CD4-positive, CD25-positive, alpha-beta regulatory T cell (primary cell): ENCODE measurements around the gene PALLD. TPM values are rescaled to one million over a fixed set of nuclear protein-coding genes. Genes with fewer than 3 reads are reported as not detected.

ENCODE experiments used
- ATAC-seq, 2 donors: fragments of 150-1000 bp; cut with Tn5 transposase; one replicate each; pipeline ENCODE4 v1.10.0; 2021; ENCODE audit warnings: low read depth in 2 of 2, moderate number of reproducible peaks in 2 of 2, moderate library complexity in 1 of 2
- DNase-seq, 3 donors: peaks; one replicate each; pipeline versions ENCODE4 v3.0.0 to v3.0.0-alpha.2; 2012 to 2022; ENCODE audit warnings: mixed read lengths in 1 of 3
- H3K27ac ChIP-seq: one replicate; pipeline ENCODE4 v1.7.0; 2013; ENCODE audit warnings: mild to moderate bottlenecking, low read length; ENCODE audit not compliant: insufficient read depth, poor library complexity, severe bottlenecking
- H3K27me3 ChIP-seq: one replicate; pipeline ENCODE4 v1.7.0; 2013; ENCODE audit warnings: low read length; ENCODE audit not compliant: control insufficient read depth, insufficient read depth
- H3K36me3 ChIP-seq: one replicate; pipeline ENCODE4 v1.7.0; 2013; ENCODE audit warnings: mild to moderate bottlenecking, low read length, moderate library complexity; ENCODE audit not compliant: control insufficient read depth, insufficient read depth
- H3K4me1 ChIP-seq: 2 replicates; pipeline ENCODE4 v1.7.0; 2013; ENCODE audit warnings: mild to moderate bottlenecking, low read length; ENCODE audit not compliant: insufficient read depth, control insufficient read depth, poor library complexity, severe bottlenecking
- H3K4me3 ChIP-seq: one replicate; pipeline ENCODE4 v1.7.0; 2013; ENCODE audit warnings: low read depth, mild to moderate bottlenecking, low read length, moderate library complexity
- H3K9me3 ChIP-seq, 2 experiments: 1 replicate in 1 of 2; 2 replicates in 1 of 2; pipeline ENCODE4 v1.7.0; 2013; ENCODE audit warnings: low read length in 2 of 2, mild to moderate bottlenecking in 1 of 2, moderate library complexity in 1 of 2; ENCODE audit not compliant: control insufficient read depth in 2 of 2
- H3K27ac Mint-ChIP-seq, 3 donors: one replicate each; pipeline ENCODE4 v1.8.0; 2020 to 2022; ENCODE audit warnings: mild to moderate bottlenecking in 3 of 3, mixed read lengths in 3 of 3, moderate library complexity in 2 of 3
- H3K27me3 Mint-ChIP-seq: one replicate; pipeline ENCODE4 v1.8.0; 2022; ENCODE audit warnings: mild to moderate bottlenecking, mixed read lengths
- H3K36me3 Mint-ChIP-seq: one replicate; pipeline ENCODE4 v1.8.0; 2020; ENCODE audit warnings: mixed read lengths
- H3K4me1 Mint-ChIP-seq, 4 donors: one replicate each; pipeline ENCODE4 v1.8.0; 2020 to 2022; ENCODE audit warnings: mixed read lengths in 4 of 4, mild to moderate bottlenecking in 1 of 4
- H3K4me3 Mint-ChIP-seq, 4 donors: one replicate each; pipeline ENCODE4 v1.8.0; 2020 to 2022; ENCODE audit warnings: mild to moderate bottlenecking in 4 of 4, mixed read lengths in 4 of 4, moderate library complexity in 3 of 4
- H3K9me3 Mint-ChIP-seq, 7 donors: one replicate each; pipeline ENCODE4 v1.8.0; 2020 to 2022; ENCODE audit warnings: mixed read lengths in 7 of 7, mild to moderate bottlenecking in 3 of 7, moderate library complexity in 2 of 7
- polyA plus RNA-seq, 4 donors: library from polyadenylated mRNA; unstranded; fragments of 300-500 nt; fragmentation: Illumina TruSeq; gene quantifications; one replicate each; pipeline ENCODE4 v1.2.3, GENCODE V29; 2021
- total RNA-seq: library from RNA; stranded (reverse); gene quantifications from one replicate; pipeline ENCODE4 v1.2.3, GENCODE V29; 2022

Gene PALLD
- total and polyA plus RNA-seq, 5 donors from 2014 or later: 0.37 to 1.9 (median 0.76) TPM; not detected in 1

- H3K27ac Mint-ChIP-seq: no peak overlapping the region
- no peaks in the 10 kb centered on the region for H3K36me3 Mint-ChIP-seq
- ATAC-seq (peak; percentile 50 to 61), DNase-seq (peak in 2 of 3 donors; percentile 5 to 36)
- peaks cover 8% of the 10 kb centered on the region for H3K27me3 Mint-ChIP-seq
- no peaks in the 10 kb centered on the region for H3K9me3 Mint-ChIP-seq
- no peak overlapping the region for H3K27ac ChIP-seq
- H3K9me3 ChIP-seq: no peaks in the 10 kb centered on the region
- H3K4me1 ChIP-seq: no peaks in the 10 kb centered on the region
- H3K27me3 ChIP-seq: no peaks in the 10 kb centered on the region
- no peak overlapping the region for H3K4me3 ChIP-seq
- no peak overlapping the region for H3K4me3 Mint-ChIP-seq
- H3K4me1 Mint-ChIP-seq: no peaks in the 10 kb centered on the region
- H3K36me3 ChIP-seq: no peaks in the 10 kb centered on the region
Observed at GRCh38 chr4:168551945-168552695, 55.3 kb downstream of the PALLD start.

GRCh38 chr4:168553714-168554370 is 57.0 kb downstream of the PALLD start:
- H3K4me3 Mint-ChIP-seq: no peak overlapping the region
- H3K27ac Mint-ChIP-seq: no peak overlapping the region
- Histone ChIP-seq H3K27me3 (no peaks in the 10 kb centered on the region), H3K27ac (no peak overlapping the region), H3K4me1 (no peaks in the 10 kb centered on the region), H3K36me3 (no peaks in the 10 kb centered on the region), H3K4me3 (no peak overlapping the region), H3K9me3 (no peaks in the 10 kb centered on the region)
- H3K4me1 Mint-ChIP-seq: no peaks in the 10 kb centered on the region
- DNase-seq (no peak), ATAC-seq (no peak)
- H3K36me3 Mint-ChIP-seq: no peaks in the 10 kb centered on the region
- peaks cover 13% of the 10 kb centered on the region for H3K27me3 Mint-ChIP-seq
- H3K9me3 Mint-ChIP-seq: peaks cover 0 to 2% (median 0%) of the 10 kb centered on the region in 7 donors

GRCh38 chr4:168555437-168555836 is 58.6 kb downstream of the PALLD start:
- Mint-ChIP-seq H3K4me3 (no peak overlapping the region), H3K36me3 (no peaks in the 10 kb centered on the region), H3K27me3 (peaks cover 17% of the 10 kb centered on the region), H3K9me3 (peaks cover 0 to 2% (median 0%) of the 10 kb centered on the region in 7 donors), H3K4me1 (no peaks in the 10 kb centered on the region), H3K27ac (no peak overlapping the region)
- Histone ChIP-seq H3K36me3 (no peaks in the 10 kb centered on the region), H3K4me3 (no peak overlapping the region), H3K27me3 (peaks cover 1% of the 10 kb centered on the region), H3K4me1 (no peaks in the 10 kb centered on the region), H3K9me3 (no peaks in the 10 kb centered on the region), H3K27ac (no peak overlapping the region)
- ATAC-seq: no peak
- DNase-seq: no peak

- Histone ChIP-seq H3K4me1 (no peaks in the 10 kb centered on the region), H3K4me3 (no peak overlapping the region), H3K27me3 (peaks cover 3% of the 10 kb centered on the region), H3K9me3 (no peaks in the 10 kb centered on the region), H3K36me3 (no peaks in the 10 kb centered on the region), H3K27ac (no peak overlapping the region)
- Mint-ChIP-seq H3K4me1 (no peaks in the 10 kb centered on the region), H3K36me3 (no peaks in the 10 kb centered on the region), H3K4me3 (no peak overlapping the region), H3K27ac (no peak overlapping the region), H3K9me3 (peaks cover 0 to 3% (median 0%) of the 10 kb centered on the region in 7 donors), H3K27me3 (peaks cover 13% of the 10 kb centered on the region)
- DNase-seq: no peak
- ATAC-seq: no peak
Observed at GRCh38 chr4:168557658-168558057, 60.8 kb downstream of the PALLD start.

DNA sequence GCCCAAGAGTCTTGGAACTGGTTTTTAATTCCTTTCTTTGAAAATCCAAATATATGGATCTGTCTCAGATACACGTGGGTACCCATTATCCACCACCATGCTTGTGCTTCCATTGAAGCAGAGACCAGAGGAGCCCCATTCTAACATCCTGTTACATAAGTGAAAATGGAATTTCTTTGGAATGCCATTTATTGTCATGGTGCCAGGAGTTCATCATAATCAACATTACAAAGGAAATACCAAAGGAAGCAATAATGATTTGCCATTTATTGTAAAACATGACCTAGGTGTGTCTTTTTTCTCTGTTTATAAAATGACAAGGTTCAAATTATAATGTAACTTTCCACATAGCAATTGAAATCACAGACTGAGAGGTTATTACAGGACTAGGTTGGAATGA is 61.7 kb downstream of the PALLD start:
- Mint-ChIP-seq H3K4me3 (peak overlapping the region in 1 of 4 donors; percentile 22), H3K27me3 (peaks cover 13% of the 10 kb centered on the region), H3K27ac (no peak overlapping the region), H3K4me1 (no peaks in the 10 kb centered on the region), H3K36me3 (no peaks in the 10 kb centered on the region), H3K9me3 (peaks cover 0 to 3% (median 0%) of the 10 kb centered on the region in 7 donors)
- no peaks in the 10 kb centered on the region for H3K36me3 ChIP-seq
- no peaks in the 10 kb centered on the region for H3K4me1 ChIP-seq
- no peaks in the 10 kb centered on the region for H3K9me3 ChIP-seq
- no peak for ATAC-seq
- no peak overlapping the region for H3K27ac ChIP-seq
- no peak for DNase-seq
- H3K4me3 ChIP-seq: no peak overlapping the region
- H3K27me3 ChIP-seq: peaks cover 3% of the 10 kb centered on the region

DNA sequence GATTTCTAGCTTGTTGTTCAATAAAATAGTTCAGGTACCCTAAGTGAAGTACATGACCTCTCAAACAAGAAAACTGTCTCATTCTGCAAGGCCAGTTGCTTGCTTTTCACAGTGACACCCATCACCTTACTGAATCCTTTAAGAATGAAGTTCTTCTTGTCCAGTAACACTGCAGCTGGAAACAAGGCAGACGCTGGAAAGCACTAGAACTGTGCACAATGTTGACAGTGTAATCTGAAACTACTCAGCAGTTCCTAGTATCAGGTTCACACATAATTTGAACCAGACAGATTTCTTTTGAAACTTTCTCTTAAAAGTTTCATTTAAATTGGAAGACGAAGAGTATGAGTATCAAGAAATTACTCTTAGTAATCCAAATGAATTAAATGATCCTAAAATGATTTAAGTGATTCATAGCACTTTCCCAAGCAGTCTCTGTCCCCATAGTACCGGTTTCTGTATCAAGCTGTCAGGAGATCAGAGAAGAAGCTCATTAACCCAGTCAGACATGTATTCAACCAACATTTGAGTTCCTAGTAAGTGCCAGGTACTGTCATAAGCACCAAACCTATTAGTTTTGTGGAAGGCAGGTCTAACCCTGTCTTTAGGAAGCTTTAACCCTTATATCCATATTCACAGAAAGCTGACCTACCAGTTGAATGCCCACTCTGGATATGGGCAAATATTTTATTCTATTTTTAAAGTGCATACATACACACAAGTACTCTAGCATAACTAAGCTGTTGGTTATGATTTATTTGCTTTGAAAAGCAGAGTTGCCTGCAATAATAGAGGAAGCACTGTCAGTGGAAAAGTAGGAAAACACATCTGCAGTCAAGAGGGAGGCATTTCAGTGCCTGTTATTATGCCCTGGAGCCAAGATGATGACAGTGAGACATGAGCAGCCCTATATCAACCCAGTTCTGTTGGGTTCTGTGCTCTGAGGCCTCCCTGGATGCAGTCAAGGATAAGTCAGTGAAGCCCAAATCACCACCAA is 63.6 kb downstream of the PALLD start:
- Mint-ChIP-seq H3K9me3 (peaks cover 0 to 3% (median 0%) of the 10 kb centered on the region in 7 donors), H3K27me3 (peaks cover 10% of the 10 kb centered on the region)
- no peaks in the 10 kb centered on the region for H3K4me1 ChIP-seq

GRCh38 chr4:168562041-168562571 is 65.3 kb downstream of the PALLD start:
- Mint-ChIP-seq H3K27me3 (peaks cover 13% of the 10 kb centered on the region), H3K9me3 (peaks cover 0 to 3% (median 0%) of the 10 kb centered on the region in 7 donors), H3K27ac (no peak overlapping the region), H3K36me3 (no peaks in the 10 kb centered on the region), H3K4me3 (no peak overlapping the region), H3K4me1 (no peaks in the 10 kb centered on the region)
- DNase-seq: no peak
- no peak for ATAC-seq
- Histone ChIP-seq H3K36me3 (no peaks in the 10 kb centered on the region), H3K4me1 (no peaks in the 10 kb centered on the region), H3K9me3 (no peaks in the 10 kb centered on the region), H3K4me3 (no peak overlapping the region), H3K27ac (no peak overlapping the region), H3K27me3 (peaks cover 3% of the 10 kb centered on the region)

More for the DNA sequence above, 63.6 kb downstream of the PALLD start:
- Mint-ChIP-seq H3K36me3 (no peaks in the 10 kb centered on the region), H3K4me1 (no peaks in the 10 kb centered on the region), H3K4me3 (no peak overlapping the region), H3K27ac (no peak overlapping the region)
- Histone ChIP-seq H3K27me3 (peaks cover 3% of the 10 kb centered on the region), H3K4me3 (no peak overlapping the region), H3K27ac (no peak overlapping the region), H3K36me3 (no peaks in the 10 kb centered on the region), H3K9me3 (no peaks in the 10 kb centered on the region)
- DNase-seq: no peak
- no peak for ATAC-seq
